HG02884 (cell line): Measurements from ENCODE around the gene VN1R2.
"Not testable (repeated sequence)": the region's sequence is repeated elsewhere in the genome, so short reads cannot be mapped to it uniquely, and the experiment has no call there.

Source experiments
- ATAC-seq: cut with Tn5 transposase; IDR thresholded peaks from one replicate; pipeline ENCODE4 v1.9.1; 2021; ENCODE audit warnings: mild to moderate bottlenecking, moderate library complexity; ENCODE audit not compliant: unreplicated experiment

VN1R2 gene

GRCh38 chr19:53257715-53258342 is at the start of gene VN1R2:
TSS of gene VN1R2 (plus strand) at chr19:53258292. CDS start at chr19:53258376, 84 bp downstream.
- not testable (repeated sequence) for ATAC-seq

- not testable (repeated sequence) for ATAC-seq
These were observed 46.5 kb upstream of the VN1R2 start for GRCh38 chr19:53211554-53211953.

GRCh38 chr19:53212703-53213320 is 45.3 kb upstream of the VN1R2 start:
- ATAC-seq, result no peak

- not testable (repeated sequence) for ATAC-seq
These were observed 35.4 kb upstream of the VN1R2 start for GRCh38 chr19:53222716-53223115.

GRCh38 chr19:53224606-53225005 is 33.5 kb upstream of the VN1R2 start:
- ATAC-seq, result no peak

- ATAC-seq, result no peak
These were observed 20.8 kb upstream of the VN1R2 start for GRCh38 chr19:53237114-53237777.

- no peak for ATAC-seq
These were observed 11.6 kb upstream of the VN1R2 start for GRCh38 chr19:53246498-53246897.

GRCh38 chr19:53254411-53255341 is 3.4 kb upstream of the VN1R2 start, which contains the start of gene ZNF677:
TSS of gene ZNF677 (minus strand) at chr19:53254873. CDS start at chr19:53251550, 3,323 bp downstream.
- ATAC-seq, result no peak

- ATAC-seq, result not testable (repeated sequence)
These were observed 9.5 kb downstream of the VN1R2 start, which contains the start of gene VN1R4 for GRCh38 chr19:53267623-53268022. TSS of gene VN1R4 (minus strand) at chr19:53267723. CDS start at chr19:53267665, 58 bp downstream.

GRCh38 chr19:53269861-53270260 is 11.8 kb downstream of the VN1R2 start:
- not testable (repeated sequence) for ATAC-seq

- ATAC-seq, result no peak
These were observed 14.0 kb downstream of the VN1R2 start for GRCh38 chr19:53272044-53272443.

GRCh38 chr19:53275480-53275879 is 17.4 kb downstream of the VN1R2 start:
- ATAC-seq, result no peak

GRCh38 chr19:53281947-53282346 is 23.9 kb downstream of the VN1R2 start:
- not testable (repeated sequence) for ATAC-seq

GRCh38 chr19:53285087-53285486 is 27.0 kb downstream of the VN1R2 start:
- no peak for ATAC-seq

GRCh38 chr19:53290758-53291549 is 32.9 kb downstream of the VN1R2 start:
- no peak for ATAC-seq

GRCh38 chr19:53294786-53295441 is 36.8 kb downstream of the VN1R2 start:
- ATAC-seq, result no peak

- ATAC-seq, result not testable (repeated sequence)
These were observed 43.2 kb downstream of the VN1R2 start for GRCh38 chr19:53301341-53301740.

- no peak for ATAC-seq
These were observed 50.3 kb downstream of the VN1R2 start for GRCh38 chr19:53308339-53308811.
